Gastrocnemius medialis (tissue), 4 donors: ENCODE data around the gene IMPA2.

Experiments
- CTCF ChIP-seq, 5 experiments: fragments of 450-650 bp in 3 of 5; fragments of 200-600 bp in 2 of 5; sonication (generic) in 2 of 5; IDR thresholded peaks in 4 of 5; conservative IDR thresholded peaks in 1 of 5; 1 replicate in 4 of 5; 2 replicates in 1 of 5; pipeline ENCODE4 v1.5.1; 2016 to 2019; ENCODE audit warnings: antibody characterized with exemption in 5 of 5, mild to moderate bottlenecking in 3 of 5, moderate library complexity in 3 of 5
- POLR2A ChIP-seq, 2 donors: fragments of 450-650 bp; IDR thresholded peaks; one replicate each; pipeline ENCODE4 v1.6.1; 2017; ENCODE audit warnings: antibody characterized with exemption in 2 of 2, mild to moderate bottlenecking in 2 of 2, moderate library complexity in 2 of 2

GRCh38 chr18:12034241-12035100 lies 53.2 kb downstream of the IMPA2 start:
- TF ChIP-seq CTCF (IDR thresholded peaks at IDR 0.05 in 4 of 5, conservative IDR thresholded peaks at IDR 0.05 in 1 of 5) (no peak), POLR2A (IDR thresholded peaks at IDR 0.05) (no peak)
